IPS DF 19.7 (cell line): ENCODE measurements around the gene URB1.
"Not testable (repeated sequence)": the region's sequence is repeated elsewhere in the genome, so short reads cannot be mapped to it uniquely, and the experiment has no call there.

Experiments
- DNase-seq: peaks from one replicate; pipeline ENCODE4 v3.0.0-alpha.2; 2013; ENCODE audit warnings: low read depth, low spot score

URB1 gene

DNA sequence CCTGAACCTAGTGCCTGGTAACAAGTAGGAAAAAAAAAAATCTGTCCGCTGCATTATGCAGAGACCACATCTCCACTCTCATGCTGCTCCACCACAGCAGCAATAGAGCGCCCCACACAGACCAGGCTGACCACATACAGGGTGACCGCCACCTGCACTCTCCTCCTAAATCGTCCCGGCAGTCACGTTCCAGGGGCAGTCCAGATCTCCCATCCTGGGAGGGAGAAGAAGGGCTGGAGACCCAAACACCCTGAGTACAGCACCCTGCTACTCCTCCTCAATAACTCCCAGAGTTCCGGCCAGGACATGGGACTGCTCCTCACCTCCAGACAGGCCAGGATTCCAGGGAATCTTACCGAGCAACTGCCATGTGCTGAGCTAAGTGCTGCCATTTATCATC is 15.3 kb downstream of the URB1 start:
- DNase-seq: no peak

DNA sequence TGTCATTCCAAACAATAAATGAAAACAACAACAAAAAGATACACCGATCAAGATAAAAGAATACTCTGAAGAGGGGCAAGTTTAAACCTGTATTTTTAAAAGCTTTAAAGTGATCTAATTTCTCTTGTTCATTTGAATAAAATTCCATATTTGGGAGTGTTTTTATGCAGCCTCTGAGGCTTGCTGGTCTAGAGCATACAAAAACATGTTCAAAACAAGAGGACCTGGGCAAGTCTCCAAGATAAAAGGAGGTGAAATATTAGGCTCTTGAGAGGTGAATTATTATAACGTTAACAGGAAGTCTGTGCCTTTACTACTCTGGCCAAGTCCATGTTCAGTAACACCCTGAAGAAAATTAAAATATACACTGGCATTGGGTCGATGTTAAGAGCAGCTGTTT is 20.1 kb downstream of the URB1 start:
- no peak for DNase-seq

DNA sequence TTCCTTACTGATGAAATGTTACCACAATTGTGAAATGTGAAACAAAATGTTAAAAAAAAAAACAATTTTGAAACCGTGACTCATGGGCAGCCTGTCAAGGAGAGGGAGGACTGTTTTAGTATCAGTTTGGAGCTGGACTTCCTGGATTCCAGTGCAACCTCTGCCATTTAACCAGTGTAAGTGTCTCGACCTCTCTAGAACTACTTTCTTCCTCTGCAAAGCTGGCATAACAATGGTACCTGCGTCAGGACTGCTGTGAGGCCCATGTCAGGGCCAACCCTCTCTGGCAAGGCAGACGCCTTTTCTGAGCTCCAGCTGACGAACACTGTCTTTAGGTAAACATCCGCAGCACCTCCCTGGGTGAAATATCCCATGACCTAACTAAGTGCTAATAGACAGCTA is 20.9 kb downstream of the URB1 start:
- no peak for DNase-seq

DNA sequence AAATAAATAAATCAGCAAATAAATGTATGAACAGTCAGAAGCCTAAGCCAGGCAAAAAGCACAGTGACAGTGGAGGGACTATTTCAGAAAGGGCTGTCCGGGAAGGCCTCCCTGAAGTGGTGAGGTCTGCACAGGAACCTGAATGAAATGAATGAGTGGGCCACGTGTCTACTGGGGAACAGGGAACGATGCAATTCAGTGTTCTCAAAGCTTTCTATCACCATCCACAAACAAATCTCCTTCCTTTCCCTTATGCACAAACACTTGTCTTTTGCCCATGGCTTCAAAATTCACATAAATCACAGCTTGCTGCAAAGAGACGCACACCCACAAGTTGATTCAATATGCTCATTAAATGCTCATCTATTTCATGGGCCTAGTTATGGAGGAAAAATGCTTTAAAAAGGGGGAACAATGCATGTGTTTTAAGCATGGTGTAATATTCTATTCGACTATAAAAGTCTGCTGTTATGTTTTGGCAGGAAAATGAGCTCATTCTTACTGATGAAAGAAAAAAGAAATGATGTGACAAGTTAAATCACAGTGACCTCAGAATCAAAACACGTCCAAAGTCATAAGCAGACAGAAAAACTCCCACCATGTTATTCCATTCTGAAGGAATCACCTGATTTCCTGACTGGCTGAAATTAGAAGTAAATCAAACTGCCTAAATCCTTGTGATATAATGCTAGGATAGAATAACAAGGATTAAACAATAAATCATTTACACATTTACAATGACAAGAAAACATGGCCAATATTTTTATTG is 21.6 kb downstream of the URB1 start:
- no peak for DNase-seq

DNA sequence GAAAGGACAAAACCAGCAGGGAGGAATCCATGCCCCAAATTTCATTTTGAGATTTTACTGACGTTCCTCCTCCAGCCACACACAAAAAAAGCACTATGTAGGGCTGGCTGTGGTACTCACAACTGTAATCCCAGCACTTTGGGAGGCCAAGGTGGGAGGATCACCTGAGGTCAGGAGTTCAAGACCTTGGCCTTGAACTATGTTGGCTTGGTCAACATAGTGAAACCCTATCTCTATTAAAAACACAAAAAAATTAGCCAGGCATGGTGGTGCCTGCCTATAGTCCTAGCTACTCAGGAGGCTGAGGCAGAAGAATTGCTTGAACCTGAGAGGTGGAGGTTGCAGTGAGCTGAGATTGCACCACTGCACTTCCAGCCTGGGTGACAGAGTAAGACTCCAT is 23.9 kb downstream of the URB1 start:
- DNase-seq: not testable (repeated sequence)

DNA sequence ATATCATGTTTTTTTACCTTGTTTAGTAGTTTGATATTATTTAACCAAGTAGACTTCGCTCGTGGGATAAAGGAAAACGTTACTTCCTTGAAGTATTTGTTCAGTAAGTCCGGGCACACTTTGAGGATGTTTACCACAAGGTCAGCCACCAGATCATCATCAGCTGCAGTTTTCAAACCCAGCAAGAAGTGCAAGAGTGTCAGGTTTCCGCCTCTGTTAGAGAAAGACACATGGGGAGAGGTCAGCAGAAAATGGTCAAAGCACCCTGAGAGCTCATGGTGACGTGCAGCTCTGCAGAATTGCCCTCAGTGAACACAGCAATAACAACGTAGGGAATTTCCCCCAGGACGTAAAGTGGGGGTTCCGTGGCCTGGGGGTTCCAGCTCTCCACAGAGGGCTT is 24.4 kb downstream of the URB1 start:
- no peak for DNase-seq

DNA sequence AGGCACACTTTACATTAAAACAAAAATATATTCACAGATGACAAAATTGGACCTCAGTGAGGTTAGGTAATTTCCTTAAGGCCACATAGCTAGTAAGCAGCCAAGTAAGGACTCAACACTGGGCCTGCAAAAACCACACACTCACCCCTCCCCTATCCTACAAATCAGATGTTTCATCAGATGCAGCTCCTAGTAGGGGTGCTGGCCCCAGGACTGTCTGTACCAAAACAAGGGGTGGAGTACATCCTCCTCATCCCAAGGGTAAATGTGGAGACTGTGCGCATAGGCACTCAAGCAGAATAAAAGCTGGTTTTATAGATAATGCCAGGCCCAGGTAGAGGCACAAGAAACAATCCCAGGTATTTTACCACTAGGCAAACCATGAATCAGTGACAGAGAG is 25.7 kb downstream of the URB1 start:
- no peak for DNase-seq

DNA sequence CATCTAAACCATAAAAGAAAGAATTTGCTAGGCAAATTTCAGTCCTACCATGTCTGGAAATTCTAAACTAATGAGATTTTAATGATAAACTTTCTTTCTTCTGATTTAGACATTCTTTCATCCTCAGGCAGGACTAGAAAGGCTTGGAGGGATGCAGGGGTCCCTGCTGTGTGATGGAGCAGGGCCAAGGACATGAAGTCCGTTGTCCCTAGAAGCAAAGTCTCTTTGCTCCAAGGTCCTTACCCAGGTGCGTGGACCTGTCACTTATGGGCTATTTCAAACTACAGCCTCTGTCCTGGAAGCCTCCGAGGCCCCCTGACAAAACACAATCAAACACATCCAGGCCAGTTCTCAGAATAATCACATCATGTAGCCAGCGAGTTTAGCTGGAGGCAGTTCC is 26.6 kb downstream of the URB1 start:
- DNase-seq: no peak

DNA sequence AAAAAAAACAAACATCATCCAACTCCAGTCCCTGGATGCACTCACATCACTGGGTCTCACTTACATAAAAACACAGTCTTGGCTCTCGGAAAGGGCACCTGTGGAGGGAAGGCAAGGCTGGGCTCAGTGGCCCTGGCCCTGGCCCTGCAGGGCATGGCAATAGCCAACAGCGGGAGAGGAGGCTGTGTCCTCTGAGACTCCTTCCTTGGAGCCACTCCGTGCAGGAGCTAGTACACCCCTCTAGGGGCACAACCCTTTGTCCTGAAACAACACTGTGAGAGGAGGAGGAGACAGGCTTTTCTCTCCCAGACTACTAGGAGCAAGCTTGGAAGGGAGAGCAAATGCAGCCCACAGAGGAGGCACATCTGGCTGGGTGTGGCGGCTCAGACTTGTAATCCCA is 28.0 kb downstream of the URB1 start:
- DNase-seq: no peak

DNA sequence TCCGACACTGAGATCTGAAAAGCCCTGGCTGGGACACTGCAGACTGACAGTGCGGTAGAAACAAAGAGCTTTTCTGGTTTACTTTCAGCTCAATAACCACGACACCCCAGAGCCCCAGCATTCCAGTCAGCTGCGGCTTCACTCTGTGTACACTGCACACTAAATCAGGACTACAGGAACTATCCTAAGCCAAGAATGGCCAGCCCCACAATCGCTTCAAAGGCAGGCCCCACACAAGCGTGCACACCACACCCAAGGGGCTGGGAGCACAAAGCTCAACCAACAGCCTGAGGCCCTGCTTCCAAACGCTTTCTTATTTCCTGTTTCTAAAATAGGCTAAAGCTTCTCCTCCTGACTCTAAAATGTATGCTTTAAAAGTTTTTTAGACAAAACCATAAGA is 28.4 kb downstream of the URB1 start:
- no peak for DNase-seq

DNA sequence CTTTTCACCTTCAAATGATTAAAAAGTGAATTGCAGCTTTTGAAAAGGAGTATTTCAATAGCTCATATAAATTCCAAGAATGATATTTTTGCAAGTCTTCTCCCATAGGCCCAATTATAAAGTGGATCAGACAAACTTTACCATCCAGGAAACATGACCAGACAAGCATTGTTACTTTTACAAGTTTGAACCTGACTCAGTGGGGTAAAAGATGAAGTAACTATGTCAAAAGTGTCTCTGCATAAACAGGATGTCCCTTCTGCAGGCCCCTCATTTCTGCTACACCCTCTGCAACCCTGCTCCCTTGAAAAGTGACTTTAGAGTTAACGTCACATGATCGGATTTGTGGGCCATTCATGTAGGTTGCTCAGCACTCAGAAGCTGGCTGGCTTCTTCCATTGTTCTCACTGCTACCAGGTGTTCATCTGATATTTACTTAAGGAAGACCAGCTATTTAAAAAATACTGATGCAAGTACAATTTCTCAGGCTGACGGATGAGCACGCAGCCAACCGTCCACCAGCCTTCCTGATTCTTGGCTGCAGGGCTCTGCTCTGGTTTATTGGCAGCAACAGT is 32.3 kb downstream of the URB1 start:
- DNase-seq: no peak

DNA sequence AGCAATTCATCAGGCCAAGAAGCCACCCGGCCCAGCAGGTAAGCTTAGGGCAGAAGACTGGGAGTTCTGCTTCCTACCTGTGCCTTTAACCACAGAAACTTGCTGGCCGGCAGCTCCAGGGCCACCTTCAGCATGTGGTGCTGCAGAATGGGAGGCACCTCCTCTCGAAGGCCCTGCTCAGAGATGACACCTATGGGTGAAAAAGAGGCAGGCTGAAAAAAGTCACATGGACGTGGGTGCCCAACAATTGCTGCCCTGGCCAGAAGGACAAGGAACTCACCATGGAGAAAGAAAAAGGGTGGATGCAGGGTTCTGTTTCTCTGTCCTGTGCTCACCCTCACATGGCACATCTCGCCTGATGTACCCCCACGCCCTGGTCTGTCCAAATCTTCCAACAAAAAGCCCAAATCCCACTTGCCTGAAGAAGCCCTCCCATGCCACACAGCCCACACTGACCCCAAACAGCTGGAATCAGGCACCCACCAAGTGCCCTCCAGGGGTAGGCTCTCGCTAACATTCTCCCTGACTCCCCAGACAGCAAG is 33.0 kb downstream of the URB1 start:
- no peak for DNase-seq

DNA sequence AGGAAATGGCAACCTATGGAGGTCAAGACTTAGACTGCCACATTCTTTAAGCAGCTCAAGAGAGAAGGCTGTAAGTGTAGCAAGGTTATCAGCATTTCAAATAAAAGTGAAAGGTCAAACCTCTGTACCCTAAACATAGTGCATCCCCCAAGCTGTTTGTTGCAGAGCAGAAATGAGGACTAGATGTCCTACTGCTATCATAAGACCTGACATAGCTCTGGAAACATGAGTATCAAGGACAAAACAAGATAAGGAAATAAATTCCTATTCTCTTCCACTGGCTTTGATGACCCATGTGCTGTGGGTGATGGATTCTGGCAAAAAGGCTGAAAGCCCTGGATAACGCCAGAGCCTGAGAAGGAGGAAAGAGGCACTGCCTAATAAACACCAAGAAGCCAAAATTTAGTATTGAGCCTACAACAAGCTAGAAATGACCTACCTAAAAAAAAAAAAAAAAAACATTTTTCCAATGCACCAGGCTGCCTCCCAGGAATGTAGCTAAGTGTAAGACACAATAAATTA is 35.9 kb downstream of the URB1 start:
- no peak for DNase-seq

DNA sequence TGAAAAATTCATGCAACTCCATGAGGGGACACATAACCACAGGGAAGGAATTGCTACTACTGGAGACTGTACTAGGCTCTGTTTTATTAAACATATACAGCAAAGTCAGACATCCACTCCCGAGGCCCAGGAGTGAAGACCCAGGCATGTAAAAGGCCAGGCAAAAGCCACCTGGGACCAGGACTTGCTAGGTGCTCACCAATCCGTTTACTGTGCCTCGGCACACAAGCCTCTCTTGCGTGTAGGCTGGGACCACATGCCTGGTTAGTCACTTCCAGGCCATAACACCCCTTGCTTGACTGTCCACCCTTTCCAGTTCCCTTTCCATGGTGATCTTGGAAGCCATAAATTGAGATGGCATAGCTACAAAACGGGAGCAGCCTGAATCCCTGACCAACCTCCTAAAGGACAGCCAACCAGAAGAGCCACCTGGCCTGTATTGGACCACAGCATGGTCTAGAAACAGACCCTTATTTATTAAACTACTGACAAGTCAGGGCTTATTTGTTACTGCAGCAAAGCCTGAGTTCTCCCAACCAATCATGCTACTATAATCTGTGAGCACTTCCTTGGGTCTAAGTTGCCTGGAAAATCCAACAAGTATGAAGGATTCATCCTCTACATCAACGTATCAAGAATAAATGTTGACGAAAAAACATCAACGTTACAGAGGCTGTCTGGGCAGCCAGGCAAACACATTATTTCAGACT is 39.7 kb downstream of the URB1 start:
- DNase-seq: no peak

DNA sequence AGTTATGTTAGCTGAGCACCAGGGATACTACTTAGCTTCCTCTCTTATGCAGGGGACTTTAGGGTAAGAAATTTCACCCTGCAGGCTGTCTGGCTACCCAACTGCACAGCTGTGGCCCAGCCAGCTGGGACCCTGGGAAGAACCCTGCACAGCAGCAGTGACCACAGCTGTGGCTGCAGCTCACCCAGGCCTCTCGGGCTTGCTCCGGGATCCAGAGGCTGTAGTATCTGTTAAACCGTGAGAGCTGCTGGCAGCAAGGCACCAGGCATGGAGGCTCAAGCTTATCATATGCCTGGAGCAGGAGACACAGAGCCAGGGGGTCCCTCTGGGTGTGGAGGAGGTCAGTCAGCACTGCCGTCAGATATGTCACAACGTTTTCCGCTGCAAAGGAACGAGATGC is 40.3 kb downstream of the URB1 start:
- DNase-seq: no peak

DNA sequence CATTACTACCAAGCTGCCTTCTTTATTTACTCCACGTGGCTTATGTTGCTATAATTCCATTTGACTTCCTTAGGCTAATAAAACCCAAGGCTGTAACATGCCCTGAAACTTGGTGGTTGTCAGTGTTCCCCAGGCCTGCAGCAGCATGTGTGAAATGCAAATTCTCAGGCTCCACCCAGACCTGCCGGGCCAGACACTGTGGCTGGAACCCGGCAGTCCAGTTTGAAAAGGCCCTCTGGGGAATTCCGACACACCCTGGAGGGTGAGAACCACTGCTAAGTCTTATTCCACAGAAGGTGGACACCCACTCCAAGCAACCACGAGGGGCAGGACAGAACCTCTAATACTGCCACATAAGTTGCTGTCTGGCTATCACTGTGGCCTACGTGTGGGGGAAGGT is 41.4 kb downstream of the URB1 start:
- DNase-seq: no peak

DNA sequence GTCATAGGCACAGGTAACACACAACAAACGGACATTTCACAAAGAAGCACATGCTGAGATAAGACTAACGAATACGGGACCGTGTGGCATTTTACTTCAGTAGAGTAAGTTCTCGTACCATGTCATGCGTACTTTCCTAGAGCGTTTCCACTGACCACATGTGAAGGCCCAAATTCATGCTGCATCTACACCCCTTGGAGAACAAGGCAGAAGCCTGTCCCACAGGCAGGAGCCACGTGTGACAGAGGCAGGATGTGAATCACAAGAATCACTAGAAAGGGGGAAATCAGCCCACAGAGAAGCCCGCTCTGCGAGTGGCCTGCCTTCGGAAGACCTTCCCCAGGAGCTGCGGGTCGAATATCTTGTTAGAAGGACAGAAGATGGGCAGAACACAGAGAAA is 41.8 kb downstream of the URB1 start:
- DNase-seq: no peak

DNA sequence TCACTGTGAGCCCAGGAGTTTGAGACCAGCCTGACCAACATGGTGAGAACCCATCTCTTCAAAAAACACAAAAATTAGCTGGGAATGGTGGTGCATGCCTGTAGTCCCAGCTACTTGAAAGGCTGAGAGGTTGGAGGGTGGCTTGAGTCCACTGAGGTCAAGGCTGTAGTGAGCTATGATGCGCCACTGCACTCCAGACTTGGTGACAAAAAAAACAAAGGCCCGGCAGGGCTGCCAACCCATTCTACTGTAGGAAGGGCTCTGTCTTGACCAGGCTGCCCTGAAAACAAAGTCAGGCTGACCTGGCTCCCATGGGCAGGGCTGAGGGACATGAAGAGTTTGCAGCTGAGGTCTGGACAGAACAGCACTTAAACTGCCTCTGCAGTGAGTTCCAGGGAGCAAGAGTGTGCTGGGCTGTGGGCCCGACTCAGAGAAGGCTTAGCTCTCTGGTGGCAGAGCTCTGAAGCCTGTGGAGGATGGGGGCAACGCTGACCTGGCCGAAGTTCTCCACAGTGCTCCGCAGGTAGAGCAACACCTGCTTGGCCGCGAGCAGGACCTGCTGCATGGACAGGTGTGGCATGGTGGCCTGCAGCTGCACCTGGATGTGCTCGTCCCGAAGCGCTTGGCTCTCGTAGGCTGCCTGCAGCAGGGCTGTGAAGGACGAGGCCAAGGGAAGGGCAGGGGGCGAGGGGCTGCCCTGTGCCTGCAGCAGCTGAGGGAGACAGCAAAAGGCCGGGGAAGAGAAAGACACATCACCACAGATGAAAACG is 42.4 kb downstream of the URB1 start:
- no peak for DNase-seq

DNA sequence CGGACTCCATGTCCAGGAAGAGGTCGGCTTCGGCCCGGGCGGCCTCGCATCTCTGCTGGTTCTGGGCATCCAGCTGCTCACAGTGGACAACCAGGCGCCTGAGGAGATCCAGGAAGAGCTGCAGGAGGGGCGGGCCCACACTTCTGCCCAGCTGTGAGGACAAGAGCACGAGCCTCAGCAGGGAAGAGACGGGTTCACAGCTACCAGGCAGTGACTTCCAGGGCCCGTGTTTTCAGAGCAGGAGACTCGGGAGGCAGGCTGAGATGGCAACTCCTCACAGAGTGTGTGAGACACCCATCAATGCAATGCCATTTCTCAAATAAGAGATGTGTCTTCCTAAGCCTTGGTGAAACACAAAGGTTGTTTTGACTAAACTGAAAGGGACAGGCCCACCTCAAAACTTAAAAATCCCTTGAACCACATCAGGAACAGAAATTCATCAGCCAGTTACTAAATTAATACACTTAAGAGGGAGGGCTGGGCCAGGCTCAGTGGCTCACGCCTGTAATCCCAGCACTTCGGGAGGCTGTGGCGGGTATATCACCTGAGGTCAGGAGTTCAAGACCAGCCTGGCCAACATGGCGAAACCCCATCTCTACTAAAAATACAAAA is 43.4 kb downstream of the URB1 start:
- DNase-seq: no peak

DNA sequence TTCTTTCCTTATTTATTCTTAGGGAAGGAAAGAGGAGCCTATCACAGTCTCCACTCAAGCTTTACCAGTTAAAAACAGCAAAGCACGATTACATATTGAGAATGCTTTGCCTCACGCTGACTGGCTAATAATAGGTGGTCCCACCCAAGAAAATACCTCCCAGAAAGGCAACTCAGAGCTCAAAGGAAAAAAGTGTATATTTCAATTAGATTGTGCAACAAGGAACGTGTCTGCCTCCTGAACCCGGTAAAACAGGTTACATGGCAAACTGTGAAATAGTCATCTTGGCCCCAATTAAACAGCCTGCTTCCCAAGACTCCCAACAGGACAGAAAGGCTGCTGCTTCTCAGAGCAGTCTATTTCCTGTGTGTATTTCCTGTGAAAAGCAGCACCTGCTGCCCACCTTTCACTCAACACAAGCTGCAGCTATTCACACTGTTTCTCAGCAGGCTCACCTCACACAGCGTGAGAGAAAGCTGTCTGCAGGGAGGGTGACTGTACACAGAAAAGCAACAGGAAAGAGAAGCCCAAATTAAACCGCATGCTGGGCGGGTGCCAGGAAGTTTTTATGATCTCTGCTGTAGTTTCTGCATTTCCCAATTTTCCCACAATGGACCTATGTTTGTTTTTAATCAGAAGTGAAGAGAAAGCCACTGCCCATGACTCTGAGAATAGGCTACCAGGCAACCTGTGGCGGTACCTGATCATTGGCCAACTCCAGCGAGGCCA is 44.0 kb downstream of the URB1 start:
- DNase-seq: no peak

DNA sequence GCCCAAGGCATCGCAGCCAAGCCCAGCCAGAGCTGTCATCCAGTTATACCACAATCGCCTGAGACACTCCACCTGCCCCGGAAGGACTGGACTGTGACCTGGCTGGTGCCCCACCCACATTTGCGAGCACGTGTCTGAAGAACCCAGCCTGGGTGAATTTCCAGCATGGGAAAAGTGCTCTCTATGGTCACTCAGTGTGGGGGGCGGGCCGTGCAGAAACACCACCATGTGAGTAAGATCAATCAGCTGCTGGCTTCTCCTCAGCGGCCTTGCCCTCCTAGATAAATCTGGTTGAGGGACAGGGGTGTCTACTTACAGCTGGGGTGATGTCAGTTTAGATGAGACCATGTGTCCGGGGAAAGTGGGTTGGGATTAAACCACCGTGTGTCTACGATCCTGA is 44.8 kb downstream of the URB1 start:
- DNase-seq: no peak
